Measurements from ENCODE around the gene RREB1.

Gene RREB1

GRCh38 chr6:7124636-7125035 is 16.9 kb downstream of the RREB1 start:
- POLR2A ChIA-PET: interaction anchor here (1.1 kb wide), 1 partner anchor 10 kb away, joined by 3 read pairs; no protein-coding TSS in a partner anchor
- CTCF ChIA-PET: interaction anchor here (0.7 kb wide), 1 partner anchor 118 kb away, joined by 4 read pairs; no protein-coding TSS in a partner anchor
- Histone ChIP-seq H3K4me3 (ENCODE audit: low read depth, low read length) (no peak overlapping the region), H3K4me1 (ENCODE audit: control insufficient read depth, insufficient read depth, low read length) (no peaks in the 10 kb centered on the region), H3K36me3 (ENCODE audit: control insufficient read depth in 2 of 2, insufficient read depth in 1 of 2, low read length in 2 of 2) (peaks cover 3 to 5% of the 10 kb centered on the region in 2 experiments; a peak in 2 of 3 replicates), H3K9me3 (ENCODE audit: control insufficient read depth, insufficient read depth, low read depth, low read length) (no peaks in the 10 kb centered on the region), H3K27ac (ENCODE audit: extremely low read depth, low read depth, low read length) (no peak overlapping the region)
- TF ChIP-seq ZNF214 (tag by site-specific recombination; IDR thresholded peaks at IDR 0.05; ENCODE audit: borderline replicate concordance) (no peak), ZNF692 (tag by site-specific recombination; IDR thresholded peaks at IDR 0.05) (no peak)

- CTCF ChIA-PET: interaction anchor here (0.6 to 0.7 kb wide), 2 partner anchors 119 to 399 kb away, joined by 3 to 4 read pairs; no protein-coding TSS in a partner anchor
- H3K4me1 ChIP-seq (ENCODE audit: control insufficient read depth, insufficient read depth, low read length): no peaks in the 10 kb centered on the region
- TF ChIP-seq ZNF664 (tag by site-specific recombination; IDR thresholded peaks at IDR 0.05) (no peak), ZNF624 (tag by site-specific recombination; IDR thresholded peaks at IDR 0.05) (no peak), FEZF1 (tag by site-specific recombination; IDR thresholded peaks at IDR 0.05) (no peak), ZNF473 (tag by site-specific recombination; IDR thresholded peaks at IDR 0.05) (no peak), GLIS2 (tag by site-specific recombination; IDR thresholded peaks at IDR 0.05) (no peak), SP2 (tag by site-specific recombination; IDR thresholded peaks at IDR 0.05) (no peak), ZNF658 (tag by site-specific recombination; IDR thresholded peaks at IDR 0.05) (no peak), ZNF549 (tag by site-specific recombination; IDR thresholded peaks at IDR 0.05) (no peak), ZSCAN16 (tag by site-specific recombination; IDR thresholded peaks at IDR 0.05) (no peak), ZNF274 (IDR thresholded peaks at IDR 0.05; ENCODE audit: low read length) (no peak), ZNF274 (tag by site-specific recombination; IDR thresholded peaks at IDR 0.05; ENCODE audit: borderline replicate concordance) (no peak), ZNF514 (tag by site-specific recombination; IDR thresholded peaks at IDR 0.05) (no peak), ZNF132 (tag by site-specific recombination; IDR thresholded peaks at IDR 0.05; ENCODE audit: borderline replicate concordance) (no peak), ZNF560 (tag by site-specific recombination; IDR thresholded peaks at IDR 0.05; ENCODE audit: borderline replicate concordance) (no peak), ZNF48 (tag by site-specific recombination; IDR thresholded peaks at IDR 0.05) (no peak)
- no peak overlapping the region for H3K4me3 ChIP-seq (ENCODE audit: low read depth, low read length)
- no peaks in the 10 kb centered on the region for H3K9me3 ChIP-seq (ENCODE audit: control insufficient read depth, insufficient read depth, low read depth, low read length)
- POLR2A ChIA-PET: interaction anchor here (1.1 kb wide), 1 partner anchor 11 kb away, joined by 3 read pairs; no protein-coding TSS in a partner anchor
- no peak overlapping the region for H3K27ac ChIP-seq (ENCODE audit: extremely low read depth, low read depth, low read length)
- H3K36me3 ChIP-seq (ENCODE audit: control insufficient read depth in 2 of 2, insufficient read depth in 1 of 2, low read length in 2 of 2): peaks cover 3 to 5% of the 10 kb centered on the region in 2 experiments; a peak in 2 of 3 replicates
These were observed 17.5 kb downstream of the RREB1 start for GRCh38 chr6:7125290-7125689.

GRCh38 chr6:7126754-7127153 is 19.0 kb downstream of the RREB1 start:
- ChIA-PET POLR2A (interaction anchor here (1.1 kb wide), 1 partner anchor 10 kb away, joined by 3 read pairs; no protein-coding TSS in a partner anchor), CTCF (no interaction called here)
- Histone ChIP-seq H3K27ac (ENCODE audit: extremely low read depth, low read depth, low read length) (no peak overlapping the region), H3K4me1 (ENCODE audit: control insufficient read depth, insufficient read depth, low read length) (no peaks in the 10 kb centered on the region), H3K36me3 (ENCODE audit: control insufficient read depth in 2 of 2, insufficient read depth in 1 of 2, low read length in 2 of 2) (peaks cover 3 to 5% of the 10 kb centered on the region in 2 experiments; a peak in 2 of 3 replicates), H3K9me3 (ENCODE audit: control insufficient read depth, insufficient read depth, low read depth, low read length) (no peaks in the 10 kb centered on the region), H3K4me3 (ENCODE audit: low read depth, low read length) (no peak overlapping the region)
- TF ChIP-seq TSHZ1 (tag by site-specific recombination; IDR thresholded peaks at IDR 0.05; ENCODE audit: borderline replicate concordance): no peak
- no peak for TF ChIP-seq ZNF239 (tag by site-specific recombination; IDR thresholded peaks at IDR 0.05)
- no peak for TF ChIP-seq ZEB2 (tag by site-specific recombination; IDR thresholded peaks at IDR 0.05)
- TF ChIP-seq ZNF701 (tag by site-specific recombination; IDR thresholded peaks at IDR 0.05): no peak
- no peak for TF ChIP-seq ZBTB49 (tag by site-specific recombination; IDR thresholded peaks at IDR 0.05; ENCODE audit: low read depth)
- TF ChIP-seq ZNF148 (tag by site-specific recombination; IDR thresholded peaks at IDR 0.05; ENCODE audit: borderline replicate concordance): no peak
